ENCODE measurements around the gene WWP2. TPM values are rescaled to one million over a fixed set of nuclear protein-coding genes. Genes with fewer than 3 reads are reported as not detected.

Gene WWP2
- total RNA-seq, 1 donor from 2014 or later = 38.8 TPM

DNA sequence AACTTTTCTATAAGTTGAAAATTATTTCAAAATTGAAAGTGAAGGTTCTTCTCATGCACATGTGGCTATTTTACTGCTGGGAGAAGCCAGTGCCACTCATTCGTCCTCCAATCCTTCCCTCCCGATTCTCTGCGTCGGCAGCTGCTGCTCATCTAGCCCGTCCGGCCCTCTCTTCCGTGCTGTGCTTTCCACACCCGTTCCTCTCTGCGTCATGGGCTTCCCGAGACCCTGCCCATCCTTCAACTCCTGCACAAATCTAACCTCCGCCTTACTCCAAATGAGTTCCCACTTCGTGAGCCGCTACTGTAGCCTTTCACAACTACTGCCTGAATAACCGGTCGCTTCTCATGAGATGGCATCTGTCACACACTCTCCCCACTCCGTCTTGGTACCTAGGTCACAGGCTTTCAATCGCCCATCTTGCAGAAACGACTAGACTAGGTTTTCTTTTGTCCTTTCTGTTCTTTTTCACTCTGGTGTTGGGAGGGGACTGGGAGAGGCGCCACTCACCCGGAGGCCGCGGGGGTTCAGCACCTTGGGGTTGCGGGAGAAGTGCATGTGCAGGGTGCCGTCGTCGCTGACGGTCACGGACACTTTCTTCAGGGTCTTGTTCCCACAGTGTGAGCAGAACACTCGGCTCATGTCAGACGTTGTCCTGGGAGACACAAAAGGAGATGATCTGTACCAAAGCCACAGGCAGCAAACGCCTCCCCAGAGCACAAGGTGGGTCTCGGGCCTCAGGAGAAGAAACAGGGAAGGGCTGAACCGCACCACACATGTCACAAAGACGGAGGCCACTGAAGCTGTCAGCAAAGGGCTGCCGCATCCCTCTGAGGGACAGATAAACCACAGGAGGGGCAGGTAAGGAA is 17.5 kb upstream of the WWP2 start:
- no peak for DNase-seq (ENCODE audit: extremely low spot score, unreplicated experiment)
- Mint-ChIP-seq H3K36me3 (peaks cover 40% of the 10 kb centered on the region), H3K27me3 (no peaks in the 10 kb centered on the region), H3K27ac (no peak overlapping the region), H3K4me3 (no peak overlapping the region), H3K9me3 (no peaks in the 10 kb centered on the region), H3K4me1 (ENCODE audit: unreplicated experiment) (peaks cover 9% of the 10 kb centered on the region)
- TF ChIP-seq, protein P1, sequence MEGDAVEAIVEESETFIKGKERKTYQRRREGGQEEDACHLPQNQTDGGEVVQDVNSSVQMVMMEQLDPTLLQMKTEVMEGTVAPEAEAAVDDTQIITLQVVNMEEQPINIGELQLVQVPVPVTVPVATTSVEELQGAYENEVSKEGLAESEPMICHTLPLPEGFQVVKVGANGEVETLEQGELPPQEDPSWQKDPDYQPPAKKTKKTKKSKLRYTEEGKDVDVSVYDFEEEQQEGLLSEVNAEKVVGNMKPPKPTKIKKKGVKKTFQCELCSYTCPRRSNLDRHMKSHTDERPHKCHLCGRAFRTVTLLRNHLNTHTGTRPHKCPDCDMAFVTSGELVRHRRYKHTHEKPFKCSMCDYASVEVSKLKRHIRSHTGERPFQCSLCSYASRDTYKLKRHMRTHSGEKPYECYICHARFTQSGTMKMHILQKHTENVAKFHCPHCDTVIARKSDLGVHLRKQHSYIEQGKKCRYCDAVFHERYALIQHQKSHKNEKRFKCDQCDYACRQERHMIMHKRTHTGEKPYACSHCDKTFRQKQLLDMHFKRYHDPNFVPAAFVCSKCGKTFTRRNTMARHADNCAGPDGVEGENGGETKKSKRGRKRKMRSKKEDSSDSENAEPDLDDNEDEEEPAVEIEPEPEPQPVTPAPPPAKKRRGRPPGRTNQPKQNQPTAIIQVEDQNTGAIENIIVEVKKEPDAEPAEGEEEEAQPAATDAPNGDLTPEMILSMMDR (conservative IDR thresholded peaks at IDR 0.05) = no peak

DNA sequence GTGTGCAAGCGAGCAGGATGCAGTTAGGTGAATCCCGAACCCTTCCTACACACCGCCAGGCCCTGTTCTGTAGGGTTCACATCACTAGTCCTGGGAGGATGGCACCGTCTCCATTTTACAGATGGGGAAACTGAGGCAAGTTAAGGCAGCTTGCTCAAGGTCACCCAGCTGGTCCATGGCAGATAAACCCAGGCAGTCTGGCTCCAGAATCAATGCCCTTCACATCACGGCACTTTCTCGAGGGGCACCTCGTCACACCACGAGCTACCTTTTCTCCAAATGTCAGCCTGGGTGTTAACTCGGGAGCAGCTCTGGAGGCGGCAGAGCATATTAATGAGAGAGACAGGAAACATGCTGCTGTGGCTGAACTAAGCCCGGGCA is 16.9 kb upstream of the WWP2 start:
- Mint-ChIP-seq H3K27me3 (no peaks in the 10 kb centered on the region), H3K9me3 (no peaks in the 10 kb centered on the region), H3K4me1 (ENCODE audit: unreplicated experiment) (peaks cover 9% of the 10 kb centered on the region), H3K36me3 (peaks cover 40% of the 10 kb centered on the region), H3K4me3 (no peak overlapping the region), H3K27ac (no peak overlapping the region)
- TF ChIP-seq, protein P1 (conservative IDR thresholded peaks at IDR 0.05) = no peak
- no peak for DNase-seq (ENCODE audit: extremely low spot score, unreplicated experiment)

DNA sequence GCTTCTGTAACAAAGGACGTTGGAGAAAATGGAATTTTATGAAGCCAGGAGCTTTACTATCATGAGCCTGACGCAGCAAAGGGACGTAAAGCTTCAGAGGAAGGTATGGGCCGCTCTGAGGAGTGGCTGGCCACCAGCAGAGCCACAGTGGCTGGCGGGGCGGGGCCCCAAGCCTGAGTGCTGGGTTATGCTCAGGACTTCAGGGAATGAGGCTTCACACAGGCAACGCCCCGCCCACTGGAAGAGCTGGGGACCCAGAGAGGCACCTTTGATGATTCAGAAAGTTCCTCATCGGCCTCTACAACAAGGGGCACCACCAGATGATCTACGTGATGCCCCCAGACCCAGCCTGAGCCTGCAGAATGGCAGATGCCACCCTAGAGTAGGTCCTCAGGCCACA is 16.2 kb upstream of the WWP2 start:
- Mint-ChIP-seq H3K9me3 (no peaks in the 10 kb centered on the region), H3K27me3 (no peaks in the 10 kb centered on the region), H3K27ac (peak overlapping the region; percentile 16), H3K36me3 (peaks cover 37% of the 10 kb centered on the region), H3K4me3 (no peak overlapping the region), H3K4me1 (ENCODE audit: unreplicated experiment) (peaks cover 9% of the 10 kb centered on the region)
- TF ChIP-seq, protein P1 (conservative IDR thresholded peaks at IDR 0.05) = no peak
- no peak for DNase-seq (ENCODE audit: extremely low spot score, unreplicated experiment)

DNA sequence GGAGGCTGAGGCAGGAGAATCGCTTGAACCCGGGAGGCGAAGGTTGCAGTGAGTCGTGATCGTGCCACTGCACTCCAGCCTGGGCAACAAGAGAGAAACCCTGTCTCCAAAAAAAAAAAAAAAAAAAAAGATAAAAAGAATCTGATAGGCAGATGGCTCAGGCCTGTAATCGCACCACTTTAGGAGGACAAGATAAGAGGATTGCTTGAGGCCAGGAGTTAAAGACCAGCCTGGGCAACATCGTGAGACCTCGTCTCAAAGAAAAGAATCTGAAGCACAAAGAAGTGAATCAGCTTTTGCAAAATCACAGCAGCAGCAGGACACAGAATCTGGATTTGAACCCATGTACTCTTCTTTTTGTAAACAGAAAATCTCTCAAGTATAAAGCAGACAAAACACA is 15.0 kb upstream of the WWP2 start:
- Mint-ChIP-seq H3K27ac (no peak overlapping the region), H3K27me3 (no peaks in the 10 kb centered on the region), H3K4me3 (no peak overlapping the region), H3K9me3 (no peaks in the 10 kb centered on the region), H3K4me1 (ENCODE audit: unreplicated experiment) (peaks cover 9% of the 10 kb centered on the region), H3K36me3 (peaks cover 31% of the 10 kb centered on the region)
- DNase-seq (ENCODE audit: extremely low spot score, unreplicated experiment) = no peak
- TF ChIP-seq, protein P1 (conservative IDR thresholded peaks at IDR 0.05) = no peak

DNA sequence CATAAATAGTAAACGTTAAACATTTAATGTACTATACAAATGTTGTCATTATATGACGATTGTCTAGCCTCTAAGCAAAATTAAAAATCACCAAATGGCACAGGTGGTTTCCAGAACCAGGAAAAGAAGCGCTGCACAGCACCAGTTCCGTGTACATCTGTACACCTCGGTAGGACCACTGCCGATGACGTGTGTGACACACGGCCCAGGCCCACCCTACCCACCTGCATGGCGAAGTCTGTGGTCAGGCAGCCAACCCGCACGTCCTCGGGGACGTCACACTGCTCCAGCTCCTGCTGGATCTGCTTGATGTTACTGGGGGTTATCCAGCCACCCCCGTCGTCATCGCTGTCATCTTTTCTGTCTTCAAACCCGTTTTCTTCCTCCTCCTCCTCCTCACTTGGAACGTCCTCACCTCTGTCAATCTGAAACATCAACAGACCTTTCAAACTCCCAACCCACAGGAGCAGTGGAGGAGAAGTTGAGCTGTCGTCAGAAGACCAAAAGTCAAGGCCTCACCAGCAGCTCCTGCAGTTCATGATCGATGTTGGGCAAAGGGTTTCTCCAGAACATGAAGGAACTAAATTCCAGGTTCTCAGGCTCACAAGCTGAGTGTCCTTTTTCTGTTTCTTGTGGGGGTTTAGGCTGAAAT is 13.3 kb upstream of the WWP2 start:
- Mint-ChIP-seq H3K27ac (no peak overlapping the region), H3K4me1 (ENCODE audit: unreplicated experiment) (peaks cover 4% of the 10 kb centered on the region), H3K36me3 (peaks cover 26% of the 10 kb centered on the region), H3K27me3 (no peaks in the 10 kb centered on the region), H3K4me3 (no peak overlapping the region), H3K9me3 (no peaks in the 10 kb centered on the region)
- TF ChIP-seq, protein P1 (conservative IDR thresholded peaks at IDR 0.05) = no peak
- no peak for DNase-seq (ENCODE audit: extremely low spot score, unreplicated experiment)
